Measurements from ENCODE around the gene TBC1D10A.

- no peak for TF ChIP-seq POLR2A (IDR thresholded peaks at IDR 0.05)
- TF ChIP-seq, protein P1, sequence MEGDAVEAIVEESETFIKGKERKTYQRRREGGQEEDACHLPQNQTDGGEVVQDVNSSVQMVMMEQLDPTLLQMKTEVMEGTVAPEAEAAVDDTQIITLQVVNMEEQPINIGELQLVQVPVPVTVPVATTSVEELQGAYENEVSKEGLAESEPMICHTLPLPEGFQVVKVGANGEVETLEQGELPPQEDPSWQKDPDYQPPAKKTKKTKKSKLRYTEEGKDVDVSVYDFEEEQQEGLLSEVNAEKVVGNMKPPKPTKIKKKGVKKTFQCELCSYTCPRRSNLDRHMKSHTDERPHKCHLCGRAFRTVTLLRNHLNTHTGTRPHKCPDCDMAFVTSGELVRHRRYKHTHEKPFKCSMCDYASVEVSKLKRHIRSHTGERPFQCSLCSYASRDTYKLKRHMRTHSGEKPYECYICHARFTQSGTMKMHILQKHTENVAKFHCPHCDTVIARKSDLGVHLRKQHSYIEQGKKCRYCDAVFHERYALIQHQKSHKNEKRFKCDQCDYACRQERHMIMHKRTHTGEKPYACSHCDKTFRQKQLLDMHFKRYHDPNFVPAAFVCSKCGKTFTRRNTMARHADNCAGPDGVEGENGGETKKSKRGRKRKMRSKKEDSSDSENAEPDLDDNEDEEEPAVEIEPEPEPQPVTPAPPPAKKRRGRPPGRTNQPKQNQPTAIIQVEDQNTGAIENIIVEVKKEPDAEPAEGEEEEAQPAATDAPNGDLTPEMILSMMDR (IDR thresholded peaks at IDR 0.05), result no peak
These were observed 60.0 kb downstream of the TBC1D10A start, which contains the start of gene OSM for GRCh38 chr22:30266445-30267381.
